Upper lobe of left lung (tissue), 4 donors: Measurements from ENCODE around the gene HAUS3.

Source experiments
- EP300 ChIP-seq, 4 donors: sonication (generic); formaldehyde crosslinking; IDR thresholded peaks; one replicate each; pipeline ENCODE4 v1.5.1; 2017; ENCODE audit warnings: antibody characterized with exemption in 4 of 4, control low read depth in 2 of 4
- TF ChIP-seq, protein P1 (sequence below), 6 experiments: fragments of 450-650 bp in 4 of 6; fragments of 200-600 bp in 2 of 6; sonication (generic) in 2 of 6; IDR thresholded peaks; one replicate each; pipeline ENCODE4 v1.5.1; 2016 to 2019; ENCODE audit warnings: antibody characterized with exemption in 6 of 6

DNA sequence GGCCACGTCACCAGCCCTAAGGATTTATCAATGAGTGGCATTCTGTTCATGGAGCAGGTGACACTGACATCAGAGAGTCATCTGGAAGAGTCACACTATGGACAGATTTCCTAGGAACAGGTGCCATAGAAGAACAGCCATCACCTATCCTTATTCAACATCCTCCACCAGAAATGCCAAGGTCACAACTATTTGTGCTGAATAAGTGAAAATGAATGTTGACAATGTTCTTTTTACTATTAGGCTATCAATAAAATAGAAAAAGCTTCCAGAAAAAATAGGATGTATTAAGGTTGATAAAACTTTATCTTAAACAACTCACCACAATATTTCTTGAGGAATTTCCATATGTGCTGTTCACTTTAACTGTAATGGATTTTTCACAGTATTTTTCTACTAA is 62.9 kb downstream of the HAUS3 start:
- TF ChIP-seq, protein P1, sequence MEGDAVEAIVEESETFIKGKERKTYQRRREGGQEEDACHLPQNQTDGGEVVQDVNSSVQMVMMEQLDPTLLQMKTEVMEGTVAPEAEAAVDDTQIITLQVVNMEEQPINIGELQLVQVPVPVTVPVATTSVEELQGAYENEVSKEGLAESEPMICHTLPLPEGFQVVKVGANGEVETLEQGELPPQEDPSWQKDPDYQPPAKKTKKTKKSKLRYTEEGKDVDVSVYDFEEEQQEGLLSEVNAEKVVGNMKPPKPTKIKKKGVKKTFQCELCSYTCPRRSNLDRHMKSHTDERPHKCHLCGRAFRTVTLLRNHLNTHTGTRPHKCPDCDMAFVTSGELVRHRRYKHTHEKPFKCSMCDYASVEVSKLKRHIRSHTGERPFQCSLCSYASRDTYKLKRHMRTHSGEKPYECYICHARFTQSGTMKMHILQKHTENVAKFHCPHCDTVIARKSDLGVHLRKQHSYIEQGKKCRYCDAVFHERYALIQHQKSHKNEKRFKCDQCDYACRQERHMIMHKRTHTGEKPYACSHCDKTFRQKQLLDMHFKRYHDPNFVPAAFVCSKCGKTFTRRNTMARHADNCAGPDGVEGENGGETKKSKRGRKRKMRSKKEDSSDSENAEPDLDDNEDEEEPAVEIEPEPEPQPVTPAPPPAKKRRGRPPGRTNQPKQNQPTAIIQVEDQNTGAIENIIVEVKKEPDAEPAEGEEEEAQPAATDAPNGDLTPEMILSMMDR (IDR thresholded peaks at IDR 0.05): no peak
- TF ChIP-seq EP300 (IDR thresholded peaks at IDR 0.05): no peak
